Osteoblast (primary cell): ENCODE data around the gene SYNGR3. TPM values are rescaled to one million over a fixed set of nuclear protein-coding genes. Genes with fewer than 3 reads are reported as not detected.

Source experiments
- DNase-seq: peaks from one replicate; pipeline ENCODE4 v3.0.0; 2011; ENCODE audit warnings: low spot score, mixed read lengths; ENCODE audit not compliant: insufficient read length; ENCODE audit errors: missing footprints
- H2AFZ ChIP-seq: 2 replicates; pipeline ENCODE4 v1.6.0; 2011; ENCODE audit warnings: mild to moderate bottlenecking, low read length
- H3K27ac ChIP-seq: 2 replicates; pipeline ENCODE4 v1.5.1; 2011; ENCODE audit warnings: mild to moderate bottlenecking, low read depth, low read length, moderate library complexity
- H3K27me3 ChIP-seq: 2 replicates; pipeline ENCODE4 v1.6.0; 2012; ENCODE audit warnings: mild to moderate bottlenecking, control low read depth, inconsistent platforms, low read length, moderate library complexity; ENCODE audit not compliant: insufficient read depth
- H3K36me3 ChIP-seq: 2 replicates; pipeline ENCODE4 v1.5.1; 2011; ENCODE audit warnings: mild to moderate bottlenecking, low read length, control low read depth, moderate library complexity; ENCODE audit not compliant: insufficient read depth
- H3K4me1 ChIP-seq: 2 replicates; pipeline ENCODE4 v1.5.1; 2011; ENCODE audit warnings: mild to moderate bottlenecking, low read length, control low read depth, moderate library complexity; ENCODE audit not compliant: insufficient read depth
- H3K4me2 ChIP-seq: 2 replicates; pipeline ENCODE4 v1.6.0; 2011; ENCODE audit warnings: mild to moderate bottlenecking, low read length; ENCODE audit not compliant: insufficient read depth
- H3K4me3 ChIP-seq: fragments of 200-600 bp; sonication (generic); 3 replicates; pipeline ENCODE4 v1.5.1; 2012; ENCODE audit warnings: mild to moderate bottlenecking, low read length, inconsistent platforms; ENCODE audit not compliant: insufficient read depth
- H3K79me2 ChIP-seq: 2 replicates; pipeline ENCODE4 v1.6.0; 2012; ENCODE audit warnings: mild to moderate bottlenecking, low read length, control low read depth, inconsistent platforms; ENCODE audit not compliant: insufficient read depth
- H3K9me3 ChIP-seq: 2 replicates; pipeline ENCODE4 v1.5.1; 2011; ENCODE audit warnings: low read depth, low read length, control low read depth
- H4K20me1 ChIP-seq: 2 replicates; pipeline ENCODE4 v1.6.0; 2012; ENCODE audit warnings: mild to moderate bottlenecking, low read length, control low read depth; ENCODE audit not compliant: insufficient read depth
- small RNA-seq: library from RNA; depleted of rRNA; stranded (forward); fragments of <200 nt; gene quantifications from one replicate; pipeline ENCODE3, GENCODE V24; 2012
- total RNA-seq: library from RNA; depleted of rRNA; stranded (reverse); fragments of >200 nt; gene quantifications from 2 replicates; pipeline ENCODE4 v1.2.3, GENCODE V29; 2012
- TF ChIP-seq, protein P1 (sequence below): IDR thresholded peaks from 2 replicates; pipeline ENCODE4 v1.5.1; 2011; ENCODE audit warnings: mild to moderate bottlenecking, low read depth, low read length, moderate library complexity; ENCODE audit errors: extremely low read depth

Gene SYNGR3
- total RNA-seq, 1 donor, result under 0.01 TPM

DNA sequence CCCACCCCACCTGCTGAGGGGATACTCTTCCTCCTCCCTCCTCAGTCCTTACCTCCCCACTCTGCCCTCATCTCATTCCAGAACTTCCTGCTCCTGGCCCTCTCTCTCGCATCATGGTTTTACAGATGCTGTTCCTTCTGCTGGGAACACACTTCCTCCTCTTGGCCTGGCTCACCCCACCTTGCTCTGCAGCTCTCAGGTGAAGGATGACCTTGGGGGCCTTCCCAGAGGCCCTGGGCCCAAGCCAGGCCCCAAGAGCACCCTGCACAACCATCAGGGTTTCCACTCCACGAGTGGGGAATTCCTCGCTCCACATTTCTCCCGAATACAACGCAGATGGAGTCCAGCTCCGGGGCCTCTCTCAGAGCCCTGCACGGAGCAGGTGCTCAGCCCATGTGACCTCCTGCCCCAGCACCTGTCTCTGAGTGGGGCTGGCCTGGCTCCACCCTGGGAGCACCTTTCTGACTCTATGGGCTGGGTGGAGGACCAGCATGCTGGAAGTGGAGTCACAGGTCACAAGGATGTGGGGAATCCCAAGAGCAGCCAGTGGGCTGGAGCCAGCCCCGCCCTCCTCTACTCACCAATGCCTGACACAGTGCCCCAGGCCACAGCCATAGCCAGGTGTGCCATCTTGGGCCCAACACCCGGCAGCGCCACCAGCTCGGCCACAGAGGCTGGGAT, 53.4 kb downstream of the SYNGR3 start:
- no peak for DNase-seq
- H2AFZ ChIP-seq, result no peak overlapping the region
- H3K36me3 ChIP-seq, result no peaks in the 10 kb centered on the region
- no peak overlapping the region for H3K4me2 ChIP-seq
- H3K4me3 ChIP-seq, result no peak overlapping the region
- H3K27ac ChIP-seq, result no peak overlapping the region
- H3K4me1 ChIP-seq, result peaks cover 24% of the 10 kb centered on the region
- H3K79me2 ChIP-seq, result peaks cover 8% of the 10 kb centered on the region
- H4K20me1 ChIP-seq, result no peaks in the 10 kb centered on the region
- TF ChIP-seq, protein P1, sequence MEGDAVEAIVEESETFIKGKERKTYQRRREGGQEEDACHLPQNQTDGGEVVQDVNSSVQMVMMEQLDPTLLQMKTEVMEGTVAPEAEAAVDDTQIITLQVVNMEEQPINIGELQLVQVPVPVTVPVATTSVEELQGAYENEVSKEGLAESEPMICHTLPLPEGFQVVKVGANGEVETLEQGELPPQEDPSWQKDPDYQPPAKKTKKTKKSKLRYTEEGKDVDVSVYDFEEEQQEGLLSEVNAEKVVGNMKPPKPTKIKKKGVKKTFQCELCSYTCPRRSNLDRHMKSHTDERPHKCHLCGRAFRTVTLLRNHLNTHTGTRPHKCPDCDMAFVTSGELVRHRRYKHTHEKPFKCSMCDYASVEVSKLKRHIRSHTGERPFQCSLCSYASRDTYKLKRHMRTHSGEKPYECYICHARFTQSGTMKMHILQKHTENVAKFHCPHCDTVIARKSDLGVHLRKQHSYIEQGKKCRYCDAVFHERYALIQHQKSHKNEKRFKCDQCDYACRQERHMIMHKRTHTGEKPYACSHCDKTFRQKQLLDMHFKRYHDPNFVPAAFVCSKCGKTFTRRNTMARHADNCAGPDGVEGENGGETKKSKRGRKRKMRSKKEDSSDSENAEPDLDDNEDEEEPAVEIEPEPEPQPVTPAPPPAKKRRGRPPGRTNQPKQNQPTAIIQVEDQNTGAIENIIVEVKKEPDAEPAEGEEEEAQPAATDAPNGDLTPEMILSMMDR, result no peak
- no peaks in the 10 kb centered on the region for H3K9me3 ChIP-seq
- no peaks in the 10 kb centered on the region for H3K27me3 ChIP-seq

Small RNA genes within 50 kb of the gene (small RNA-seq; reads per million reads assigned to genes)
- gene AC005363.2, result not detected
- not detected for gene RN7SL219P
- gene SNORA10, result not detected
- gene SNORA64, result not detected

Other genes with a start within 250 kb of the SYNGR3 start
- gene NME3, start 218.4 kb upstream of the SYNGR3 start, total RNA-seq, result 49.2 and 55.4 TPM in 2 replicates
- gene EME2, start 217.2 kb upstream of the SYNGR3 start, total RNA-seq, result 10.0 and 16.3 TPM in 2 replicates
- 40.5 and 47.1 TPM in 2 replicates for gene MRPS34, start 216.8 kb upstream of the SYNGR3 start, total RNA-seq
- 33.6 and 42.3 TPM in 2 replicates for gene SPSB3, start 207.4 kb upstream of the SYNGR3 start, total RNA-seq
- 45.4 and 56.1 TPM in 2 replicates for gene NUBP2, start 207.0 kb upstream of the SYNGR3 start, total RNA-seq
- gene IGFALS, start 196.3 kb upstream of the SYNGR3 start, total RNA-seq, result not detected in 2 replicates
- 28.9 and 32.9 TPM in 2 replicates for gene HAGH, start 163.1 kb upstream of the SYNGR3 start, total RNA-seq
- 63.1 and 72.7 TPM in 2 replicates for gene FAHD1, start 162.8 kb upstream of the SYNGR3 start, total RNA-seq
- not detected in 2 replicates for gene MEIOB, start 117.8 kb upstream of the SYNGR3 start, total RNA-seq
- gene HS3ST6, start 71.6 kb upstream of the SYNGR3 start, total RNA-seq, result not detected in 2 replicates
- gene MSRB1, start 46.8 kb upstream of the SYNGR3 start, total RNA-seq, result 16.2 and 18.1 TPM in 2 replicates
- not detected in 2 replicates for gene RPL3L, start 35.3 kb upstream of the SYNGR3 start, total RNA-seq
- 82.8 and 109 TPM in 2 replicates for gene NDUFB10, start 30.4 kb upstream of the SYNGR3 start, total RNA-seq
- gene RPS2, start 25.1 kb upstream of the SYNGR3 start, total RNA-seq, result 1,815 and 2,359 TPM in 2 replicates
- 0.36 TPM in 1 of 2 replicates, not detected in the other for gene RNF151, start 23.1 kb upstream of the SYNGR3 start, total RNA-seq
- gene TBL3, start 17.9 kb upstream of the SYNGR3 start, total RNA-seq, result 22.4 and 26.1 TPM in 2 replicates
- gene NOXO1, start 8.5 kb upstream of the SYNGR3 start, total RNA-seq, result under 0.01 and 0.29 TPM in 2 replicates
- 8.7 and 12.1 TPM in 2 replicates for gene GFER, start 5.8 kb upstream of the SYNGR3 start, total RNA-seq
- gene ZNF598, start 19.9 kb downstream of the SYNGR3 start, total RNA-seq, result 17.7 and 21.0 TPM in 2 replicates
- gene NPW, start 29.8 kb downstream of the SYNGR3 start, total RNA-seq, result not detected in 2 replicates
- 26.8 and 33.7 TPM in 2 replicates for gene NHERF2, start 36.9 kb downstream of the SYNGR3 start, total RNA-seq
- 22.8 and 24.8 TPM in 2 replicates for gene NTHL1, start 57.9 kb downstream of the SYNGR3 start, total RNA-seq
- 73.1 and 78.9 TPM in 2 replicates for gene TSC2, start 58.0 kb downstream of the SYNGR3 start, total RNA-seq
- 139 and 180 TPM in 2 replicates for gene PKD1, start 145.9 kb downstream of the SYNGR3 start, total RNA-seq
- 0.36 and 0.59 TPM in 2 replicates for gene RAB26, start 158.7 kb downstream of the SYNGR3 start, total RNA-seq
- 49.5 and 56.1 TPM in 2 replicates for gene TRAF7, start 165.8 kb downstream of the SYNGR3 start, total RNA-seq
- gene CASKIN1, start 206.6 kb downstream of the SYNGR3 start, total RNA-seq, result not detected in 2 replicates
- gene MLST8, start 215.5 kb downstream of the SYNGR3 start, total RNA-seq, result 30.8 and 44.2 TPM in 2 replicates
- gene BRICD5, start 220.9 kb downstream of the SYNGR3 start, total RNA-seq, result 1.5 and 2.5 TPM in 2 replicates
- gene PGP, start 224.9 kb downstream of the SYNGR3 start, total RNA-seq, result 14.1 and 14.4 TPM in 2 replicates
- gene E4F1, start 233.6 kb downstream of the SYNGR3 start, total RNA-seq, result 30.9 and 31.5 TPM in 2 replicates
- 0.72 and 0.88 TPM in 2 replicates for gene DNASE1L2, start 246.5 kb downstream of the SYNGR3 start, total RNA-seq